PC-9 (cell line): ENCODE data around the gene PDZD7.

Source experiments
- CTCF ChIP-seq: fragments of 200-600 bp; sonication (generic); conservative IDR thresholded peaks from 2 replicates; pipeline ENCODE4 v1.6.1; 2017; ENCODE audit warnings: mixed run types, antibody characterized with exemption, mild to moderate bottlenecking, moderate library complexity
- EZH2 ChIP-seq: fragments of 200-600 bp; sonication (generic); IDR thresholded peaks from 2 replicates; pipeline ENCODE4 v1.8.0; 2017; ENCODE audit warnings: antibody characterized with exemption, low read depth

- TF ChIP-seq CTCF = no peak
- no peak for TF ChIP-seq EZH2
Measured at GRCh38 chr10:101056365-101057151, 25.6 kb upstream of the PDZD7 start.
